ENCODE data around the gene OR52D1. TPM values are rescaled to one million over a fixed set of nuclear protein-coding genes. Genes with fewer than 3 reads are reported as not detected.

OR52D1 gene
- total and polyA plus RNA-seq, 4 donors: not detected

DNA sequence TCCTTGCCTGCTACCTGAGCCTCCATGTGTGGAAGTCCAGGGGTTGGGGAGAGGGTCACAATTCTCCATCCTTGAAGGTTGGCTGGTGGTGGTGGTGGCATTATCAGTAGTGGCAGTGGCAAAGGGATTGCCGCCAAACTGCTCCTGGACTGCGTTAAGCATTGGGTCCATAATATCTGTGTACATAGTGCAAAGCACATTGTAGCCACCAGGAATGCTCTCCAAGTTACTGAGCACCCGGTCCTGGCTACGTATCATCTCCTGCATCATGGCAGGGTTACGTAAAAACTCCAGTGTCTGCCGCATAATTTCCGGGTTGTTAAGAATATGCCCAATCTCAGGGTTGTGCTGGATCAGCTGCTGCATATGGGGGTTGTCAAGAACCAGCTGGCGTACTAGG, 20.1 kb downstream of the OR52D1 start:
- WGBS: 91% methylated on average over 8 of the region's 8 CpGs

More for the DNA sequence above, 20.1 kb downstream of the OR52D1 start:
- Histone ChIP-seq H3K27me3 (ENCODE audit: control insufficient read depth in 4 of 4, insufficient read depth in 4 of 4, low read length in 3 of 4) (no peaks in the 10 kb centered on the region), H3K4me3 (ENCODE audit: low read depth in 1 of 3, low read length in 3 of 3) (no peak overlapping the region), H3K27ac (ENCODE audit: low read depth in 1 of 2, low read length in 2 of 2) (no peak overlapping the region), H3K9me3 (ENCODE audit: control insufficient read depth in 4 of 4, low read length in 3 of 4) (no peaks in the 10 kb centered on the region), H3K36me3 (ENCODE audit: control insufficient read depth in 4 of 4, insufficient read depth in 3 of 4, low read depth in 1 of 4, low read length in 3 of 4) (no peaks in the 10 kb centered on the region), H3K9ac (ENCODE audit: low read depth in 1 of 2, low read length in 2 of 2) (no peak overlapping the region), H3K4me1 (ENCODE audit: control insufficient read depth in 4 of 4, insufficient read depth in 4 of 4, low read length in 3 of 4) (no peaks in the 10 kb centered on the region)
- TF ChIP-seq EGR1 (IDR thresholded peaks at IDR 0.05; ENCODE audit: low read depth in 2 of 2) (no peak), REST (IDR thresholded peaks at IDR 0.05) (no peak), MAX (IDR thresholded peaks at IDR 0.05) (no peak), FOXA1 (IDR thresholded peaks at IDR 0.05) (no peak), GABPA (IDR thresholded peaks at IDR 0.05 in 1 of 2, conservative IDR thresholded peaks at IDR 0.05 in 1 of 2) (no peak), HNF4A (conservative IDR thresholded peaks at IDR 0.05) (no peak), RXRA (IDR thresholded peaks at IDR 0.05) (no peak), HNF4G (IDR thresholded peaks at IDR 0.05) (no peak), TAF1 (conservative IDR thresholded peaks at IDR 0.05) (no peak), FOXA2 (IDR thresholded peaks at IDR 0.05) (no peak), ATF3 (IDR thresholded peaks at IDR 0.05) (no peak), SP1 (IDR thresholded peaks at IDR 0.05) (no peak), JUND (IDR thresholded peaks at IDR 0.05) (no peak), YY1 (IDR thresholded peaks at IDR 0.05) (no peak)
- TF ChIP-seq, protein P1, sequence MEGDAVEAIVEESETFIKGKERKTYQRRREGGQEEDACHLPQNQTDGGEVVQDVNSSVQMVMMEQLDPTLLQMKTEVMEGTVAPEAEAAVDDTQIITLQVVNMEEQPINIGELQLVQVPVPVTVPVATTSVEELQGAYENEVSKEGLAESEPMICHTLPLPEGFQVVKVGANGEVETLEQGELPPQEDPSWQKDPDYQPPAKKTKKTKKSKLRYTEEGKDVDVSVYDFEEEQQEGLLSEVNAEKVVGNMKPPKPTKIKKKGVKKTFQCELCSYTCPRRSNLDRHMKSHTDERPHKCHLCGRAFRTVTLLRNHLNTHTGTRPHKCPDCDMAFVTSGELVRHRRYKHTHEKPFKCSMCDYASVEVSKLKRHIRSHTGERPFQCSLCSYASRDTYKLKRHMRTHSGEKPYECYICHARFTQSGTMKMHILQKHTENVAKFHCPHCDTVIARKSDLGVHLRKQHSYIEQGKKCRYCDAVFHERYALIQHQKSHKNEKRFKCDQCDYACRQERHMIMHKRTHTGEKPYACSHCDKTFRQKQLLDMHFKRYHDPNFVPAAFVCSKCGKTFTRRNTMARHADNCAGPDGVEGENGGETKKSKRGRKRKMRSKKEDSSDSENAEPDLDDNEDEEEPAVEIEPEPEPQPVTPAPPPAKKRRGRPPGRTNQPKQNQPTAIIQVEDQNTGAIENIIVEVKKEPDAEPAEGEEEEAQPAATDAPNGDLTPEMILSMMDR (IDR thresholded peaks at IDR 0.05; ENCODE audit: low read depth, low read length, missing input control): no peak
- TF ChIP-seq, protein P2, sequence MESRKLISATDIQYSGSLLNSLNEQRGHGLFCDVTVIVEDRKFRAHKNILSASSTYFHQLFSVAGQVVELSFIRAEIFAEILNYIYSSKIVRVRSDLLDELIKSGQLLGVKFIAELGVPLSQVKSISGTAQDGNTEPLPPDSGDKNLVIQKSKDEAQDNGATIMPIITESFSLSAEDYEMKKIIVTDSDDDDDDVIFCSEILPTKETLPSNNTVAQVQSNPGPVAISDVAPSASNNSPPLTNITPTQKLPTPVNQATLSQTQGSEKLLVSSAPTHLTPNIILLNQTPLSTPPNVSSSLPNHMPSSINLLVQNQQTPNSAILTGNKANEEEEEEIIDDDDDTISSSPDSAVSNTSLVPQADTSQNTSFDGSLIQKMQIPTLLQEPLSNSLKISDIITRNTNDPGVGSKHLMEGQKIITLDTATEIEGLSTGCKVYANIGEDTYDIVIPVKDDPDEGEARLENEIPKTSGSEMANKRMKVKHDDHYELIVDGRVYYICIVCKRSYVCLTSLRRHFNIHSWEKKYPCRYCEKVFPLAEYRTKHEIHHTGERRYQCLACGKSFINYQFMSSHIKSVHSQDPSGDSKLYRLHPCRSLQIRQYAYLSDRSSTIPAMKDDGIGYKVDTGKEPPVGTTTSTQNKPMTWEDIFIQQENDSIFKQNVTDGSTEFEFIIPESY (IDR thresholded peaks at IDR 0.05): no peak
- DNase-seq (ENCODE audit: low spot score): no peak

All from liver (tissue), 9 donors.